Lower leg skin (tissue), 4 donors: ENCODE results near the gene SLC24A5. TPM values are rescaled to one million over a fixed set of nuclear protein-coding genes. Genes with fewer than 3 reads are reported as not detected.

Experiments
- DNase-seq, 2 donors: peaks; one replicate each; pipeline ENCODE4 v3.0.0-alpha.2; 2019; ENCODE audit warnings: low spot score in 2 of 2
- H3K4me3 ChIP-seq: fragments of 200-600 bp; sonication (generic); 2 replicates; pipeline ENCODE4 v1.5.1; 2017; ENCODE audit warnings: mild to moderate bottlenecking, low read depth; ENCODE audit not compliant: poor library complexity, severe bottlenecking
- POLR2A ChIP-seq, 2 donors: fragments of 450-650 bp; IDR thresholded peaks; one replicate each; pipeline ENCODE4 v1.6.1; 2016 to 2017; ENCODE audit warnings: antibody characterized with exemption in 2 of 2, mild to moderate bottlenecking in 1 of 2, moderate library complexity in 1 of 2
- WGBS, 2 donors: methylation state at CpG; one replicate each; pipeline ENCODE4 v1.1.5; 2018; 5-methylcytosine and 5-hydroxymethylcytosine counted together
- intact Hi-C: fragments of 100-400 bp; cut with DNase I; formaldehyde crosslinking; loops from one replicate; pipeline ENCODE4 v1.15.0; 2023; ENCODE audit warnings: low total_unique reads
- total RNA-seq, 4 donors: library from RNA; depleted of rRNA; stranded (reverse); fragments of >200 nt; gene quantifications; one replicate each; pipeline ENCODE4 v1.1.0, GENCODE V29; 2016
- TF ChIP-seq, protein P1 (sequence below), 3 donors: fragments of 450-650 bp; IDR thresholded peaks; one replicate each; pipeline ENCODE4 v1.5.1; 2016; ENCODE audit warnings: antibody characterized with exemption in 3 of 3, mild to moderate bottlenecking in 3 of 3, moderate library complexity in 2 of 3

Gene SLC24A5
- total RNA-seq, 4 donors from 2014 or later: 3.4 to 6.1 (median 4.2) TPM

DNA sequence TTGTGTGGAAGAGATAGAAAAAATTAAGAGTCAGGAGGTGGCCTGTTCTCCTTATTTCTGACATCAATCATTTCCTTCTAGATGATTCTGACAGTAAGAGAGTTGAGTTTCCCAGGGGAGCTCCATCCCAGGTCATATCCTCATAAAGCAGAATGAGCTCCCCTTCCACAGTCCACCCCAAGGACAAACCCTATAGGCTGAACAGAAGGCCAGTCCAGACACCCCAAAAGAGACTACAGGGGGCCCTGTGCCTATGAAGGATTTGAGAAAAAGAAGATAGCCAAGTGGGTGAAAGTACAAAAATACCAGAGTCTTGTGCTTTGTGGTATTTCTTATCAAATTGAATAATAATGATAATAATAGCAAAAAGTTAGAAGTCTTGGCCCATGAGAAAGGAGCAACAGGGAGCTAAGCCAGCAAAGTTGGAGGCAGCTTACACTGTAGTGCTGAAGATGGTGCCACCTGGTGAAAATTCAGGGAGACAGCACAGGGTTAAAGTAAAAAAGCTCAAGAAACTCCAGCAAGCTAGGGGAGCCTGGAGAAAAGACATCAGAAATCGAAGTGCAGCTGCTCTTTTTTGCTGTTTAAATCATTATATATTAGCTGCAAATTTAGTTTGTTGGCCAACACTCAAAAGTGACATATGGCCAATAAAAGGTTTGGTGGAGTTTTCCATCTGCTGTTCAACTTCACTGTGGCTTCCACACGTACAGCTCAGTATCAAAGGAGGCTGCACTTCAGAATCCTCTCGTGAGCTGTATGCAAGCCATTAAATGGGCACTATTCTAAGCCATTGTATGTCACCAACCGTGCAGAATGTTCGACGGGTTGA is 35.8 kb upstream of the SLC24A5 start:
- WGBS, 2 donors: 46 to 57% methylated on average over 6 of the region's 6 CpGs
- no peak for DNase-seq
- TF ChIP-seq, protein P1, sequence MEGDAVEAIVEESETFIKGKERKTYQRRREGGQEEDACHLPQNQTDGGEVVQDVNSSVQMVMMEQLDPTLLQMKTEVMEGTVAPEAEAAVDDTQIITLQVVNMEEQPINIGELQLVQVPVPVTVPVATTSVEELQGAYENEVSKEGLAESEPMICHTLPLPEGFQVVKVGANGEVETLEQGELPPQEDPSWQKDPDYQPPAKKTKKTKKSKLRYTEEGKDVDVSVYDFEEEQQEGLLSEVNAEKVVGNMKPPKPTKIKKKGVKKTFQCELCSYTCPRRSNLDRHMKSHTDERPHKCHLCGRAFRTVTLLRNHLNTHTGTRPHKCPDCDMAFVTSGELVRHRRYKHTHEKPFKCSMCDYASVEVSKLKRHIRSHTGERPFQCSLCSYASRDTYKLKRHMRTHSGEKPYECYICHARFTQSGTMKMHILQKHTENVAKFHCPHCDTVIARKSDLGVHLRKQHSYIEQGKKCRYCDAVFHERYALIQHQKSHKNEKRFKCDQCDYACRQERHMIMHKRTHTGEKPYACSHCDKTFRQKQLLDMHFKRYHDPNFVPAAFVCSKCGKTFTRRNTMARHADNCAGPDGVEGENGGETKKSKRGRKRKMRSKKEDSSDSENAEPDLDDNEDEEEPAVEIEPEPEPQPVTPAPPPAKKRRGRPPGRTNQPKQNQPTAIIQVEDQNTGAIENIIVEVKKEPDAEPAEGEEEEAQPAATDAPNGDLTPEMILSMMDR (IDR thresholded peaks at IDR 0.05): no peak
- TF ChIP-seq POLR2A (IDR thresholded peaks at IDR 0.05): no peak

DNA sequence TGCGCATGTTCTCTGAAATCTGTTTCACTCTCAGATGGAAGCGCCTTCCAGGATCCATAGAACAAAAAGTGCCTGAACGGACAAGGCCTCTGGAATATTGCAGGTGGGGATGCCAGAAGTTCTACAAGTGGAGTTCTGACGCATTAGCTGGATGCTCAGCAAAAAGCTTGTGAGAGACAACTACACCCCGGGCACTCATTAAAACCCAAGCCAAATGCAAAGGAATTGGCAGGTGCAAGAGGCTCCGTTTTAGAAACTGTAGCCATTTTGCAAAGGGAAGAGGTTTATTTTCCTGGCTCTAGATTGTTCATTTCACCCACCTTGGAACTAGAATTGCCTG is 35.2 kb upstream of the SLC24A5 start:
- no peak for TF ChIP-seq POLR2A (IDR thresholded peaks at IDR 0.05)
- TF ChIP-seq, protein P1 (IDR thresholded peaks at IDR 0.05): no peak
- WGBS, 2 donors: 58 to 61% methylated on average over 6 of the region's 6 CpGs
- intact Hi-C loops: no loop called here
- no peak for DNase-seq
- no peak overlapping the region for H3K4me3 ChIP-seq

More for the DNA sequence above, 35.8 kb upstream of the SLC24A5 start:
- no peak overlapping the region for H3K4me3 ChIP-seq
- intact Hi-C loops: no loop called here

DNA sequence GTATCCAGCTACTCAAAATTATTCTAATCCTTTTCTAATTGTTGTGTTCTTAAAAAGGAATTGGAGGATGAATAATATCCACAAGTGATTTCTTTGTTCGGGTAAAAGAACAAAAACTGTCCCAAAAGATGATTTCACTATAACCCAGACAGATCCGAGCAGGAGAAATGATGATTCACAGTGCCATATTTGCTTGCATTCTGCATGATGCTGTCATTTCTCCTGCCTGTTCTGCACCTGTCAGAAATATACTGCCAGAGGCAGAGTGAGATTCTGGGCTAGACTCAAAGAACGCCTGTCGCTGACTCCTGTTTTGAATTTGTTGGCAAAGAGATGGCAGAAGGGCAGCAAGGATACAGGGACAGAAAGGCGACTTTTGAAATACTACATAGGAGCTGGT is 34.7 kb upstream of the SLC24A5 start:
- intact Hi-C loops: no loop called here
- no peak for DNase-seq
- TF ChIP-seq POLR2A (IDR thresholded peaks at IDR 0.05): no peak
- TF ChIP-seq, protein P1 (IDR thresholded peaks at IDR 0.05): no peak
- 21 to 22% methylated on average over 5 of the region's 5 CpGs for WGBS, 2 donors
- no peak overlapping the region for H3K4me3 ChIP-seq

GRCh38 chr15:48086576-48086975 is 34.2 kb upstream of the SLC24A5 start:
- intact Hi-C loops: no loop called here
- no peak for DNase-seq
- WGBS, 2 donors: 28 to 36% methylated on average over 5 of the region's 5 CpGs

DNA sequence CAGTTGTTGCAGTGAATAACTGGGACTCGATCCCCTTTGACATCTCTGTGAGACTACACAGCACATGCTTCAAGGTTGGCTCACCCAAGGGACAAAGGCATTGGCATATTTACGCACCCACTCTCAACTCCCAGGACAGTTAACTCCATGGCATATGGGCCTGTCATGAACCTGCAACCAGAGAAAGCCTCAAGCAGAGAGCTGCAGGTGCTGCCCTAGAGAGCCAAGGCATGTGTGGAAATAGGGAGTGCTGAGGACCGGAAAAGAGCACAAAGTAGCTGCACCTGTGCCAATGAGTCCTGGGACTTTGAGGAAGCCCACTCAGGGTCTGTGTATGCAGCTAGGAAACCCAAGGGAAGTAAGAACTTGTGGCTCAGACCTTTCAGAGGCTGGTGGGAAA is 32.9 kb upstream of the SLC24A5 start:
- intact Hi-C loops: no loop called here
- DNase-seq: no peak
- 87% methylated on average over 3 of the region's 3 CpGs for WGBS, 2 donors
- no peak overlapping the region for H3K4me3 ChIP-seq
- TF ChIP-seq, protein P1 (IDR thresholded peaks at IDR 0.05): no peak
- no peak for TF ChIP-seq POLR2A (IDR thresholded peaks at IDR 0.05)

More at GRCh38 chr15:48086576-48086975, 34.2 kb upstream of the SLC24A5 start:
- H3K4me3 ChIP-seq: no peak overlapping the region
- TF ChIP-seq, protein P1 (IDR thresholded peaks at IDR 0.05): no peak
- TF ChIP-seq POLR2A (IDR thresholded peaks at IDR 0.05): no peak
